Upper lobe of right lung (tissue), 1 donor: ENCODE measurements around the gene VAX1. TPM values are rescaled to one million over a fixed set of nuclear protein-coding genes. Genes with fewer than 3 reads are reported as not detected.

Source experiments
- ATAC-seq: fragments of 200-7000 bp; cut with Tn5 transposase; one replicate; pipeline ENCODE4 v1.9.1; 2020; ENCODE audit warnings: mild to moderate bottlenecking, moderate library complexity
- DNase-seq: peaks from one replicate; pipeline ENCODE4 v3.0.0-alpha.2; 2020
- H3K27ac ChIP-seq: fragments of 200-600 bp; one replicate; pipeline ENCODE4 v1.8.0; 2022
- H3K27me3 ChIP-seq: fragments of 200-600 bp; one replicate; pipeline ENCODE4 v1.8.0; 2022; ENCODE audit warnings: mild to moderate bottlenecking
- H3K36me3 ChIP-seq: fragments of 200-600 bp; one replicate; pipeline ENCODE4 v1.8.0; 2022
- H3K4me1 ChIP-seq: fragments of 200-600 bp; one replicate; pipeline ENCODE4 v1.8.0; 2022
- H3K4me3 ChIP-seq: fragments of 200-600 bp; one replicate; pipeline ENCODE4 v1.8.0; 2022; ENCODE audit warnings: mild to moderate bottlenecking
- H3K9me3 ChIP-seq: fragments of 200-600 bp; one replicate; pipeline ENCODE4 v1.8.0; 2022
- intact Hi-C: fragments of 100-400 bp; cut with DNase I; formaldehyde crosslinking; loops from one replicate; pipeline ENCODE4 v1.11.0; 2022
- total RNA-seq: library from RNA; stranded (reverse); fragmentation: NEBNext Ultra II Directional; extraction: Animal tissue kit (Norgen Biotek cat#: 25700); gene quantifications from one replicate; pipeline ENCODE4 v1.2.1, GENCODE V29; 2021
- TF ChIP-seq, protein P1 (sequence below): fragments of 200-600 bp; IDR thresholded peaks from one replicate; pipeline ENCODE4 v1.8.0; 2022; ENCODE audit warnings: antibody characterized with exemption
- donor health status: DM: no; HTN: yes; CAD: no; lungs with severe emphysema.

The VAX1 gene
- total RNA-seq, 1 donor from 2014 or later: not detected

DNA sequence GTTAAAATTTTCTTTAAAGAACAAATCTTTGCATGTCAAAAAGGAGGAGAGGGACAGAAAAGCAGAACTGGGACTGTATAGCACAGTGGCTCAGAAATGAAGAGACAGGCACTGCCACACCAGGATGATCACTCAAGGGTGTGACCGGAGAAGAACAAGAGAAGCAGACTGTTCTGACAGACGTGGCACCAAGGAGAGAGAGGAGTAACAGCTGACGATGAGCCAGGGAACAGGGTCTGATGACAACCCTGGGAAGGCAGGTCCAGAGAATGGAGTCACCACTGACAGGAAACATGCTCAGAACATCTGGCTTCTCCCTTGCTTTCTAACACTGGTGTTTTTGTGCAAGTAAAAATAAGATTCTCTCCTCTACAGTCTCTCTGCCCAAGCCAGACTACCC is 14.6 kb upstream of the VAX1 start:
- no peaks in the 10 kb centered on the region for H3K36me3 ChIP-seq
- TF ChIP-seq, protein P1, sequence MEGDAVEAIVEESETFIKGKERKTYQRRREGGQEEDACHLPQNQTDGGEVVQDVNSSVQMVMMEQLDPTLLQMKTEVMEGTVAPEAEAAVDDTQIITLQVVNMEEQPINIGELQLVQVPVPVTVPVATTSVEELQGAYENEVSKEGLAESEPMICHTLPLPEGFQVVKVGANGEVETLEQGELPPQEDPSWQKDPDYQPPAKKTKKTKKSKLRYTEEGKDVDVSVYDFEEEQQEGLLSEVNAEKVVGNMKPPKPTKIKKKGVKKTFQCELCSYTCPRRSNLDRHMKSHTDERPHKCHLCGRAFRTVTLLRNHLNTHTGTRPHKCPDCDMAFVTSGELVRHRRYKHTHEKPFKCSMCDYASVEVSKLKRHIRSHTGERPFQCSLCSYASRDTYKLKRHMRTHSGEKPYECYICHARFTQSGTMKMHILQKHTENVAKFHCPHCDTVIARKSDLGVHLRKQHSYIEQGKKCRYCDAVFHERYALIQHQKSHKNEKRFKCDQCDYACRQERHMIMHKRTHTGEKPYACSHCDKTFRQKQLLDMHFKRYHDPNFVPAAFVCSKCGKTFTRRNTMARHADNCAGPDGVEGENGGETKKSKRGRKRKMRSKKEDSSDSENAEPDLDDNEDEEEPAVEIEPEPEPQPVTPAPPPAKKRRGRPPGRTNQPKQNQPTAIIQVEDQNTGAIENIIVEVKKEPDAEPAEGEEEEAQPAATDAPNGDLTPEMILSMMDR: no peak
- ATAC-seq (no peak), DNase-seq (no peak)
- peaks cover 59% of the 10 kb centered on the region for H3K27me3 ChIP-seq
- no peak overlapping the region for H3K4me3 ChIP-seq
- no peak overlapping the region for H3K27ac ChIP-seq
- intact Hi-C loops: no loop called here
- H3K9me3 ChIP-seq: no peaks in the 10 kb centered on the region
- no peaks in the 10 kb centered on the region for H3K4me1 ChIP-seq

DNA sequence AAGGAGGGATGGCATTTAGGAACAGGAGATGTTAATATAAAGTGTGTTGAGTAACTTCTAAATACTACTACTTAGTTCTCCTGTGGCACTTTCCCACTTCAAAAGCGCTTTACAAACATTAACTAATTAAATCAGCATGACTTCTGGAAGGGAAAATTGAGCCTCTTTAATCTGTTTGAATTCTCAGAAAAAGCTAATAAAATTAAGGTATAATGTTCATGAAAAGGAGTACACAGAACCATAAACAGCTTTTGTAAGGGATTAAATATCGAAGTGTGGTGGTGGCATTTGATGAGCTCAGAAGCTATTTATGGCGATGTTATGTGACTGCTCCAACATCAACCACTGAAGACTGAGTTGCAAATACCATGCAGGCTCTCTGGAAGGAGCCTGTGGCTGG is 10.2 kb upstream of the VAX1 start:
- Histone ChIP-seq H3K9me3 (peaks cover 11% of the 10 kb centered on the region), H3K27ac (no peak overlapping the region), H3K4me1 (no peaks in the 10 kb centered on the region), H3K27me3 (peaks cover 34% of the 10 kb centered on the region), H3K4me3 (no peak overlapping the region), H3K36me3 (no peaks in the 10 kb centered on the region)
- intact Hi-C loops: no loop called here
- TF ChIP-seq, protein P1: no peak
- DNase-seq (no peak), ATAC-seq (no peak)

DNA sequence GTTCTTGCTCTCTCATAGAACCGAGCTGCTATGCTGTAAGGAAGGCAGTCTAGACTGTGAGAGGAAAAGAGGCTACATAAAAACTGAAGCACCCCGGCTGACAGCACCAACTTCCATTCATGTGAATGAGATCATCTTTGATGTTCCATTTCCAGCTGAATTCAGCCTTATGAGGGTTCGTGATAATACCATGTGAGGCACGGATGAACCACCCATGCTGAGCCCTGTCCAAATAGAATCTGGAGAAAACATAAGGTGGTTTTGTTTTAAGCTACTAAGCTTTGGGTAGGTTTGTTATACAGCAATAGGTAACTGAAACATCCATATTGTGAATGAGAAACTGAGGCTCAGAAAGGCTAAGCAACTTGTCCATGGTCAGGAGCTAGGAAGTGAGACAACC is 6.9 kb upstream of the VAX1 start:
- peaks cover 11% of the 10 kb centered on the region for H3K9me3 ChIP-seq
- intact Hi-C loops: no loop called here
- ATAC-seq: no peak
- H3K27me3 ChIP-seq: peaks cover 57% of the 10 kb centered on the region
- no peak for DNase-seq
- no peaks in the 10 kb centered on the region for H3K4me1 ChIP-seq
- H3K36me3 ChIP-seq: no peaks in the 10 kb centered on the region
- H3K4me3 ChIP-seq: no peak overlapping the region
- TF ChIP-seq, protein P1: no peak
- H3K27ac ChIP-seq: no peak overlapping the region

DNA sequence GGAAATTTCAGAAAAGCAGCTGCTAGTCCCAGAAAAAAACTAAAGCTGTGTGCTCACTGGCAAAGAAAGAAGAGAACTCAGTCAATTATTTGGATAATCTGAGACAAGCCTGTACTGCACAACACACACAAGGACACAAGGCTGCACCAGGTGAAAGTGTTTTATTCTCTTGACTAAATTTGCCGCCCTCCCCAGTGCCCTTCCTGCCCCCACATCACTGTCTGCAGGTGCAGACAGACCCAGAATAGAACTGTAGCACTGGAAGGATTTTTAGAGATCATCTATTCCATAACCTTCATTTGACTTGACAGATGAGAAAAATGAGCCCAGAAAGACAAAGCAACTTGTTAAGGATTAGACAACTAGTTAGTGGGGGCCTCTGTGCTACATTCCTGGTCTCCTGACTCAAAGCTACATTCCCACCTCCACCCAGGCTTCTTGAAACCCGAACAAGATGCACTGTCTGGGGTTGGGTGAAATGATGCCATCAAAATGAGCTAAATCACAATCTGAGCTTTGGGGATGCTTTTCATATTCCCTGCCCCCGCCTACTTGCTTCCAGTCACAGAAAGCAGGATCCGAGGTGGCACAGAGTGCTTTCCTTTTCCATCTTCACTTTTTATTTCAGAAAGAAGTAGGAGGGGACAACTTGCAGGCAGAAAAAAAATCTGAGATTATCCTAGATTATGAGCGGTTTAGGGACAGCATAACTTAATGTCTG is 5.2 kb upstream of the VAX1 start:
- intact Hi-C loops: no loop called here
- no peak overlapping the region for H3K27ac ChIP-seq
- TF ChIP-seq, protein P1: no peak
- H3K27me3 ChIP-seq: peaks cover 62% of the 10 kb centered on the region
- H3K4me3 ChIP-seq: no peak overlapping the region
- DNase-seq (no peak), ATAC-seq (no peak)
- H3K9me3 ChIP-seq: peaks cover 11% of the 10 kb centered on the region
- no peaks in the 10 kb centered on the region for H3K4me1 ChIP-seq
- H3K36me3 ChIP-seq: no peaks in the 10 kb centered on the region

DNA sequence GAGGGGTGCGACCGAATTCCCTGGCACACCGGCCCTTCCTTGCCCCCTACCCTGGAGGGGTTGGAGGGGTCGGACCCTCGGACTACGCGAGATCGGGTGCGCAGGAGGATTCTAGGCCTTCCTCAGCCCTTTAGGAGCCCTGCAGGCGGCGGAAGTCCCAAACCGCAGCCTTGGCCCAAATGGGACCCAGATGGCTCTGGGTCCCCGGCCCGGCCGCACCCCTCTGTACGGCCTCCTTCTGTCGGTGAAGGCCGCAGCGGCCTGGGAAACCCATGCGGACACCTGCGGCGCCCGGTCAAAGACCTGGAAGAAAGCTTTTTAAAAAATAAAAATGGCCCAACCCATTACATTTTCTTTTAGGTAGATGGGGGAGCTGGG is 2.4 kb upstream of the VAX1 start:
- DNase-seq: no peak
- Histone ChIP-seq H3K27ac (no peak overlapping the region), H3K27me3 (peaks cover 90% of the 10 kb centered on the region), H3K4me3 (no peak overlapping the region), H3K9me3 (peaks cover 11% of the 10 kb centered on the region), H3K36me3 (no peaks in the 10 kb centered on the region), H3K4me1 (peaks cover 10% of the 10 kb centered on the region)
- ATAC-seq: no peak
- TF ChIP-seq, protein P1: no peak
- intact Hi-C loops: no loop called here
